GM18526 (cell line): ENCODE data around the gene GEMIN5.
A peak's percentile ranks its signal among the peaks of the same experiment; 100 is the strongest.

ENCODE experiments used
- POLR2A ChIP-seq: IDR thresholded peaks from 3 replicates; pipeline ENCODE4 v1.6.1; 2011; ENCODE audit not compliant: insufficient read length; ENCODE audit errors: extremely low read depth

Gene GEMIN5

DNA sequence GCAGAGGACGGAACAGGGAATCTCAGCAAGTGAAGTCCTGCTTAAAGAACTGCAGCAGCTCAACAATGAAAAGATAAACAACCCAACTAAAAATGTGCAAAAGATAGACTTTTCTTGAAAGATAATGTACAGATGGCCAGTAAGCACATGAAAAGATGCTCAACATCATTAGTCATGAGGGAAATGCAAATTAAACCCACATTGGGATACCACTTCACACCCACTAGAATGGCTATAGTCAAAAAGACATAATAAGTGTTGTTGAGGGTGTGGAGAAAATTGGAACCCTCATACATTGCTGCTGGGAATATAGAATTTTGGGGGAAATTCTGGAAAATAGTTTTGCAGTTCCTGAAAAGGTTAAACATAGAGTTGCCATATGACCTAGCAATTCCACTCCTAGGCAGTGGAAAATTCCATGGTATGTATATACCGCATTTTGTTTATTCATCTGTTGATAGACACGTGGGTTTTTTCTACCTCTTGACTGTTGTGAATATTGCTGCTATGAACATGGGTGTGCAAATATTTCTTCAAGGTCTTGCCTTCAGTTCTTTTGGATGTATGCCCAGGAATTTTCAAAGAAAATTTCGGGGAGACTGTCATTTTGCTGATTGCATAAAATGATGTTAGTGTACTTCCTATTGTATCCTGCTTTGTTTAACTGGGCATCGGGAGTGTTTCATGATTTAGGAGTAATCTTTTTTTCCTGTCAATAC is 72.4 kb downstream of the GEMIN5 start:
- TF ChIP-seq POLR2A: no peak

DNA sequence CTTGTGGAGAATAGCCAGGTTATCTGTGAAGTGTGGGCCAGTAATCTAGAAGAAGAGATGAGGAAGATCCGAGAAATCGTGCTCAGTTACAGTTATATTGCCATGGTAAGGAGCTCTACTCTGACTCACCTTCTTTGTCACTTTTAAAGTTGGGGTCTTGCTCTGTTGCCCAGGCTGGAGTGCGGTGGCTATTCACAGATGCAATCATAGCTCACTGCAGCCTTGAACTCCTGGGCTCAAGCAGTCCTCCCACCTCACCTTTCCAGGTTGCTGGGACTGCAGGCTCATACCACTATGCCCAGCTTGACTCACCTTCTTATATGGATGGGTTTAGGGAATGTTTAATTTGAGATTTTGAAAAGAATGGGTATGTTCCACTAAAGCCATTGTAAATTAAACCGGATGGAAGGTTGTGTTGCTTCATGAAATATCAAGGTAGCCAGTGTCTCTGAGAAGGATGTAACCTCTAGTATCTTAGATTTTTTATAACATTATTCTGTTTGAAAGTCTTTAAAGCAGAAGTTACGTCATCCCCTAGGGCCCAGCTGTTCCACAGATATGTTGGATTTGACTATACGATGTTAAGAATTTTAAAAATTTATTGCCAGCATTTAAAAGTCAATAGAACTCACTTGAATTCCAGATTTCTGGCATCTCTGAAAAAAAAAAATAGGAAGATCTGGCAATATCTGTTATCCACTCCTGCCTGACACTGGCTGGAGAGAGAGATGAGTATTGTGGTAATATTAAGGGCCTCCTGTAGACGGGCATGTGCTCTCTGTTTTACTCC is 74.5 kb downstream of the GEMIN5 start:
- no peak for TF ChIP-seq POLR2A

DNA sequence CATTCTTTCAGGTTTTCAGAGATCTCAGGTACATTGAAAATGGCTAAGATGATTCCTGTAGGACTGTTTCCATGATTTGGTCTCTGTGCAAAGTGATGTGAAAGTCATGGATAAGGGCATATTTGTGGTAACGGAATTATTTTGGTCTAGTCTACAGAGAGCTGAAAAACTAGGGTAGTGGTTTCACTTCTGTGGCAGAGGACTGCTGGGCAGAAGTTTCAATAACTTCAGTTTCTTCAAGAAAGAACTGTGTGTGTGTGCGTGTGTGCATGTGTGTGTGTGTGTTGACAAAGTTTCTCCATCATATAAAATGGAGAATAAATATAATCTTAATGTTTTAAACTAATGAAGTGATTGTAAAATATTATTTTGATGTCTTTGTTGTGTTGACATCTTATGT is 75.2 kb downstream of the GEMIN5 start:
- TF ChIP-seq POLR2A: no peak

DNA sequence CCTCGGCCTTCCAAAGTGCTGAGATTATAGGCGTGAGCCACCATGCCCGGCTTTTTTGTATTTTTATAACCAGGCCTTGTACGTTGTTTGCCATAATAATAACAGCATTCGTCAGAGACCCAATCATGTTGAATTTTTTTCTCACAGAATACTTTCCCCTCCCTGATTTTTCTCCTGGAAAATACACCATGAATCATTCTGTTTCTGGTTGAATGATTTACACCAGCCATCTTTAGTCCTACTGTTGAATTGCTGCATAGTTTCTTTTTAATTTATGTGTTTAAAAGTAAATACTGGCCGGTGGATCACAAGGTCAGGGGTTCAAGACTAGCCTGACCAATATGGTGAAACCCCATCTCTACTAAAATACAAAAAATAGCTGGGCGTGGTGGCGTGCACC is 76.1 kb downstream of the GEMIN5 start:
- TF ChIP-seq POLR2A: no peak

DNA sequence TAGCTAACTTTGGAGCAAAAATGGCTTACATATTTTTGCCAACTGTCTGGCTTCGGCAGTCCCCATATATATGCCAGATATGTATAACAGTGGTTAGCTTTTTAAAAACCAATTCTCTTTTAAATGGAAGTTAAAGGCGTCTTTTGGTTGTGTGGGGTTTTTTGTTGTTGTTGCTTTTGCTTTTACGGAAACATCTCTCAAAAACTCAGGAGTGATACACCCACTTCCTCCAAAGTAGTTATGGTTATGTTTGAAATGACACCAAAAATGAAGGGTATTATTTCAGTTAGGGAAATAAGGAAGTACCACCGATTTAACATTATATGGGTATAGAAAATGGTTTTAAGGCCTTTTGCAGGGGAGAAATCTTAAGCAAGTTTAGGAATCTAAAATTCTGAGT is 77.2 kb downstream of the GEMIN5 start:
- no peak for TF ChIP-seq POLR2A

DNA sequence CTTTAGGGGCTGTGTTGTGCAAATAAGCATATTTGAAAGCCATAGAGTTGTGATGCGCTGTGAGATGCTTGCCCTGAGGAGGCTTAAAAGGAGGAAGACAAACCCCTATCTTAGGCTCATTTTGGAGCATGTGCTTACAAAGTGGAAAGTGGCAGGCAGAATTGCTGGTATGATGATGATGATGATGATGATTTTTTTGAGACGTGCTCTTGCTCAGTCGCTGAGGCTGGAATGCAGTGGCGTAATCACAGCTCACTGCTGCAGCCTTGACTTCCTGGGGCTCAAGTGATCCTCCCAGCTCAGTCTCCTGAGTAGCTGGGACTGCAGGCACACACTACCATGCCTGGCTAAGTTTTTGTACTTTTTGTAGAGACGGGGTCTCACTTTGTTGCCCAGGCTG is 77.9 kb downstream of the GEMIN5 start:
- TF ChIP-seq POLR2A: no peak

DNA sequence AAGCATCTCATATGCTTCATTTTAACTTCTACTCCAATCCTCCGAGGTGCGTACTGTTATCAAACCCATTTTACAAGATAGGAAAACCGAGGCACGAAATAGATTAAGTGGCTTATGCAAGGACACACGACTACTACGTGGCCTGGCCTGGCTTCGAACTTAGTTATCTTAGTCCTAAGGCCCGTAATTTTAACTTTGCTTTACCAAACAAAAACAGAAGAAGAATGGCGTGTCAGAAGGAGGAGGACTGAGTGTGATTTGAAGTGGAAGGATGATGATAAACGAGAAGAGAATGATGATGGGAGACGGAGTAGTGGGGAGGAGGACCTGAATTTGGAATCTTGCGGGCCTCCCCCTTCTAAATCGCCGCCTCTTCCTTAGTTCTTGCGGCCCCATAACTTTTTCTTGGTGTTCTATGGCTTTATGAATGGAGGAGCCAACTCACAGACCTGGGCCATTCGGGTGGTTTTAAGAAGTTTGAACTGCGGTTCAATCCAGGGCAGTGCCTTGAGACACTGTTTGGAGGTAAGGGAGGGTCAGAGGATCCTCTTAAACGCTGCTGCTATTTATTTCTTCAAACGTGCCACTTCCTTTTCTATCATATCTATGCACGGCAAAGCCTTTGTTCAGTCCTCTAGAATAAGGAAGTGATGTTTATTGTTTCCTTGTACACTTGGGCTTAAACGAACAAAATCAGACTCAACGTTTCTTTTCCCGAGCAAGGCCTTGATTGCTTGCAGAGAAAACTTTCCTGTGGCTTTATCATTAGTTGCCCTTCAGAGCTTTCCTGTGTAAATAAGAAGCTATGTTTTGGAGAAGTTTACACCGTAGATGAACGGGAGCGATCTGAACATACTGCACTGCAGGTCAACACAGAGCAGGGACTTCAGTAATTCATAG is 78.8 kb downstream of the GEMIN5 start:
- TF ChIP-seq POLR2A: no peak

DNA sequence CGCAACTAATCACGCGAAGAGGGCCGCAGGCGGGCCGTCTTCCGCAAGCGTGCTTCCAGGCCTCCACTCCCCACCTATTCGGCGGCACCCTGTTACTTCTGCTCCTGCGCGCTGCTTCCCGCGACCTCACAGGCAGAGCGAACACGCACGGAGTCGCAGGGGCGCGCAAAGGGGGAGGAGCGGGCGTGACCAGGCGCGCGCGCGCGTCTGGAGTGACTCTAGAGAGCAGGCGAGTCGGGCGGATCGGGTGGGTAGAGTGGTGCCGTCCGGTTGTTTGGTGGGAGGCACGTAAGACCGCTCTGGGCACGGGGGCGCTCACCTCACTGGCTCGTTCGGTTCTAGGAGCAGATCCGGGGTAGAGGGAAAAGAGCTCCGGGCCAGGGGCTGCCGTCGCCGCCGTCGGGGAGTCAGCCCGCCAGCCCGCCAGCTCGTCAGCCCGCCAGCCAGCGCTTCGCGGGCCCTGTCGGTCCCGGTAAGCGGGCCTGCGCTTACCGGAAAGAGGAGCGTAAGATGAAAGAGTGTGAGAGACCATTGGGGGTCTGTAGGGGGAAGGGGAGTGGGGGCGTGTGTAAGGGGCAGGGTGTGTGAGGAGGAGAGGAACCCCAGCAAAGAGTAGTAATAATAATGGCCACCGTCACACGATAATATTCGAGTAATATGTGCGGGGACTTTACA is 79.6 kb downstream of the GEMIN5 start, which contains the start of gene CNOT8:
TSS of gene CNOT8 (plus strand) at position 331 of the 675 bp plus-strand sequence. CDS start 4,652 bp downstream, outside the sequence.
- peak; percentile 84 for TF ChIP-seq POLR2A

DNA sequence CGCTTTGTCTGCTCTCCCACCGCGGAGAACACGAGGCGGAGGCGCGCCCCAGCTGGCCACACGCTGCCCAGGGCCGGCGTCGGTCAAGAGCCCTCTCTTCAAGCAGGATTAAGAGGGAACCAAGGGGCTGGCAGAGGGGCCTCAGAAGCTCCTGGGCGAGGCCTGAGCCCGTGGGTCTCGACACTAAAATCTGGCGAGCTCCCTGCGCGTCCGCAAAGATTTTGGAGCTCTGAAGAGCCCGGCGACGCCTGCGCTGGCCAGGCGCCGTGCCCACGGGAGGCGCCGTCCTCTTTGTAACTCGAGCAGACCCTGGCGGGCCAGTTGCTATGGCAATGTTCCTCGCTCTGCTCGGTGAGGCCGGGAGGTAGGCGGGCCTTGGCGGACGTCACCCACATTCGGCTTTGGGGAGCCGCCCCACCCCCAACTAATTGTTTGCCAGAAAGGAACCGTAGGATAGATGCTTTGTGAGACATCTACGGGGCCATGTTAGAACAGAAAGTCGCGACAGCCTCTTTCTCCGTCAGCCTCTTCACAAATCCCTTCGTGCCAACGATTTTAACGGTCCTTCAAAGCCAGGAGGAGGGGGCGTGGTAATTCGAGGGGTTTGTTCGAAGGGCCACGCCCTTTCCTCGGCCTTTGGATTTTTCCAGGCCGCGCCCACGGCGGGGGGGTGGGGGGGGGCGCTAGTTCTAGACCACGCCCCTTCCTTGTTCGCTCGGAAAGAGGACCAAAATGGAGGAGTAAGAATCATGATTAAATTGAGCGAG is 80.3 kb downstream of the GEMIN5 start:
- no peak for TF ChIP-seq POLR2A

DNA sequence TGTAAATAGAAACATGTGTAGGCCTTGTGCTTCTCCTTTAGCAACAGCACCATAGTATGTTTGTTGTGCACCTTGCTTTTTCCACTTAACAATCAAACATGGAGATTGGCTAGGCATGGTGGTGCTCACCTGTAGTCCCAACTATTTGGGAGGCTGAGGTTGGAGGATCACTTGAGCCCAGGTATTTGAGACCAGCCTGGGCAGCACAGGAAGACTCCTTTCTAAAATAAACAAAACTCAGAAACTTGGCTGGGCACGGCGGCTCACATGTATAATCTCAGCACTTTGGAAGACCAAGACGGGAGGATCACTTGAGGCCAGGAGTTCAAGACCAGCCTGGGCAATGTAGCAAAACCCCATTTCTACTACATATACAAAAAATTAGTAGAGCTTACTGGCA is 86.7 kb downstream of the GEMIN5 start:
- no peak for TF ChIP-seq POLR2A

DNA sequence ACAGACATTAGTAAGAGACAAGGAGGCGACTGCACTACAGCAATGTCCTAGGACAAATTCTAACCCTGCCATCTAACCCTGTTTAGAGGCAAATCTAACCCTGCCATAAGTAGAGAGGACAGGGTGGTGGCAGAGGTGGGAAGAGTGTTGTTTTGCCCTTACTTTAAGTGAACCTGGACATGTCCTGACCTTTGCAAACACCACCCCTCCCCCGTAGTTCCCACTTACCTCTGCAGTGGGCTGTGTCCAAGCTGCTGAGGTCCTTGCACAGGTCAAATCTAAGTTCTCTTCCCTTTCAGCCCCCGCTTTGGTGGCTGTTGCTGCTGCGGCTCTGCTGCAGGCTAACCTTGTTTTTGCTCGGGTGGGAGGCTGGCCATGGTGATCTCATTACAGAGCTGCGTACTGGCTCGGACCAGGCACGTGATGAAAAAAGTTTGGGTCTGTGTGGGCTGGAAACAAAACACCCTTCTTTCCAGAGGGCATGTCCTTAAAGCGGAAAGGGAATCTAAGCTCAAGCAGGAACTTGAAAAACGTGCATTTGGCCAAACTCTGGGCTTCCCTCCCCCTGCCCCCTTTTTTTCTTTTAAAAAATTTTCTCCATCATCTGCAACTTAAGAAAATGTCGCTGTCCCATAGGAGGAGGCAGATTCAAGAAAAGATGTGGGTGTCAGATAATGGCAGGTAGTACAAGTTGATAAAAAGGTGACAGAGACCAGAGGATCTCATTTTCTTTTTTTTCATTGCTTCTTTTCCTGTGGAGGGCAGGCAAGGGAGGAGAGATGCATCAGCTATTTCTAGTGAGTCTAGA is 87.6 kb downstream of the GEMIN5 start, which contains the start of gene FAXDC2:
TSS of gene FAXDC2 (minus strand) at position 349 of the 808 bp plus-strand sequence. CDS start 12,425 bp downstream, outside the sequence.
- no peak for TF ChIP-seq POLR2A

DNA sequence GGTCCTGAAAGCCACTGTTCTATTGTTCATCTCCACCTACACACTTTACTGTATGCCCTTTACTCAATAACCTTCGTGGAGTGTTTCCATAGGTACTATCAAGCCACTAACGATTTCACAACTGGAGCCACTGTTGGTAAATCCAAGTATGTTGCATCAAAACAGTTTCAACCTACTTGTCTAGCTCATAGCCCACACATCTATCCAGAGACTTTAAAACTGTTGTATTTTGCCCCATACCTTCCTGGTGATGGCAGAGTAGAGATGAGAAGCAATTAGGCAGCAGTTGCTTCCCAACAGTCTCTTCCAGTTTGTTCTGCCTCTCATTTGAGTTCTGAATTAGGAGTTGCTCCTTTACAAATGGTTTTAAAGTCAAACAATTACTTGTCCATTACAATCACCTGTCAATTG is 88.2 kb downstream of the GEMIN5 start:
- TF ChIP-seq POLR2A: no peak

DNA sequence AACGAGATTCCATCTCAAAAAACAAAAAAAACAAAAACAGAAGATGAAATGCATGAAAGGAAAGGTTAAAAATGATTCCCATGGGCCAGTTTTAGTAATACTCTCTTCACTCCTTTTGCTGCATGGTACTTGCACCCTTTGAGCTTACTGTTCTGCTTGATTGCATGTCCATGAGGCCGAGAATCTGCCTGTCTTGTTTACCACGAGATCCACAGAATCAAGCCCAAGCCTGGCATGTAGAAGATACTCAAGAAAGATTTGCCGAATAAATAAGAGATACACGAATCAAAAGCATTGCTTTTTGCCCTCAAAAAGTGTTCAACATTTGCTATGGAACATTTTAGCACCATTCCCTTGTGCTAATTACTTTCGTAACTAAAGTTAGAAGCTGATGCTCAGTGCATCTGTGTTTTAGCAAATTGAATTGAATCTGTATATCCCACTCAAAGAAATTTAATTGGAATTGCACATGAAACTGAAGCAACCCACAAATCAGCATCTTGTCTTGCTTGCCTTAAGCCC is 88.7 kb downstream of the GEMIN5 start:
- TF ChIP-seq POLR2A: no peak
